Lower leg skin (tissue), 3 donors: ENCODE measurements around the gene TUBGCP3.

Experiments used
- POLR2A ChIP-seq, 2 donors: fragments of 450-650 bp; IDR thresholded peaks; one replicate each; pipeline ENCODE4 v1.6.1; 2016 to 2017; ENCODE audit warnings: antibody characterized with exemption in 2 of 2, mild to moderate bottlenecking in 1 of 2, moderate library complexity in 1 of 2
- TF ChIP-seq, protein P1 (sequence below), 3 donors: fragments of 450-650 bp; IDR thresholded peaks; one replicate each; pipeline ENCODE4 v1.5.1; 2016; ENCODE audit warnings: antibody characterized with exemption in 3 of 3, mild to moderate bottlenecking in 3 of 3, moderate library complexity in 2 of 3

DNA sequence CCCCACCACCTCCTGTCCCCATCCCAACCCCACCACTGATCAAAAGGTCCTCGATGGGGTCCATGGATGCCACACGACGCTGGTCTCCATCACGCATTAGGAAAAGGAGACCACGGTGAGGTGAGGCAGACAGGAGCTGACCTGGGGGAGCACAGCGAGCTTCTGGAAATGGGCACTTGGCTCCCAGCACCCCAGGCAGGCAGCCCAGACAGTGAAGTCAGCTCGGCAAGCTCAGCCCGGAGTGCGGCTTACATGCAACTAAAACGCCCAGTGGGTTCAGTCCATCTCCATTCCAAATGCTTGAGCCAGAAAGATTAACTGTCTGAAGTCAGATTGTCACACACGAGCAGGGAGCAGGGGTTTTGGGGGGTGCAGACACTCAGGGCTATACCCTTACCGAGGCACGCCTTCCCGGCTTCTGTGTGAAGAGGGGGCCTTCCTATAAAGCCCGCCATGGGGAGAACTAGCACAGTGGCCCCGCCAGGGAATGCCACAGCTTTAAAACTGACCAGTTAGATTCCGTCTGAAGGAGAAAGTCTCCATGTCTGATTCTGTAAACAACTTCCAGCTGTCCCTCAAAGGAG, 132.4 kb downstream of the TUBGCP3 start:
- TF ChIP-seq, protein P1, sequence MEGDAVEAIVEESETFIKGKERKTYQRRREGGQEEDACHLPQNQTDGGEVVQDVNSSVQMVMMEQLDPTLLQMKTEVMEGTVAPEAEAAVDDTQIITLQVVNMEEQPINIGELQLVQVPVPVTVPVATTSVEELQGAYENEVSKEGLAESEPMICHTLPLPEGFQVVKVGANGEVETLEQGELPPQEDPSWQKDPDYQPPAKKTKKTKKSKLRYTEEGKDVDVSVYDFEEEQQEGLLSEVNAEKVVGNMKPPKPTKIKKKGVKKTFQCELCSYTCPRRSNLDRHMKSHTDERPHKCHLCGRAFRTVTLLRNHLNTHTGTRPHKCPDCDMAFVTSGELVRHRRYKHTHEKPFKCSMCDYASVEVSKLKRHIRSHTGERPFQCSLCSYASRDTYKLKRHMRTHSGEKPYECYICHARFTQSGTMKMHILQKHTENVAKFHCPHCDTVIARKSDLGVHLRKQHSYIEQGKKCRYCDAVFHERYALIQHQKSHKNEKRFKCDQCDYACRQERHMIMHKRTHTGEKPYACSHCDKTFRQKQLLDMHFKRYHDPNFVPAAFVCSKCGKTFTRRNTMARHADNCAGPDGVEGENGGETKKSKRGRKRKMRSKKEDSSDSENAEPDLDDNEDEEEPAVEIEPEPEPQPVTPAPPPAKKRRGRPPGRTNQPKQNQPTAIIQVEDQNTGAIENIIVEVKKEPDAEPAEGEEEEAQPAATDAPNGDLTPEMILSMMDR (IDR thresholded peaks at IDR 0.05): no peak
- no peak for TF ChIP-seq POLR2A (IDR thresholded peaks at IDR 0.05)
